ENCODE measurements around the gene PARS2.

DNA sequence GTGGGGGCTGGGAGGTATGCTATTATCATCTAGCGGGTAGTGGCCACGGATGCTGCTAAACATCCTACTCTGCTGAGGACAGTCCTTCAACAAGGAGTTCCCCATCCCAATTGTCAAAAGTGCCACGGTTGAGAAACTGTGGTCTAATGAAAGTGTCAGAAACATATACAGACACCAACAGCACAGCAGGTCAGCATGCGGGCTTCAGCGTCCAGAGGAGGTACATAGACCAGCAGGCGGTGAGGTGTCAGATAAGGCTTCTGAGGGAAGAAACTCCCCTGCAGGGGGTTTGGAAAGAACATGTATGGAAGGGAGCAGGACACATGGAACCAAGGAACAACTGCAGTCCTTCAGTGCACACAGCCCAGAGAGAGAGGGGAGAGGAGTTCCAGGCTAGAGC lies 53.5 kb downstream of the PARS2 start:
- TF ChIP-seq, protein P1, sequence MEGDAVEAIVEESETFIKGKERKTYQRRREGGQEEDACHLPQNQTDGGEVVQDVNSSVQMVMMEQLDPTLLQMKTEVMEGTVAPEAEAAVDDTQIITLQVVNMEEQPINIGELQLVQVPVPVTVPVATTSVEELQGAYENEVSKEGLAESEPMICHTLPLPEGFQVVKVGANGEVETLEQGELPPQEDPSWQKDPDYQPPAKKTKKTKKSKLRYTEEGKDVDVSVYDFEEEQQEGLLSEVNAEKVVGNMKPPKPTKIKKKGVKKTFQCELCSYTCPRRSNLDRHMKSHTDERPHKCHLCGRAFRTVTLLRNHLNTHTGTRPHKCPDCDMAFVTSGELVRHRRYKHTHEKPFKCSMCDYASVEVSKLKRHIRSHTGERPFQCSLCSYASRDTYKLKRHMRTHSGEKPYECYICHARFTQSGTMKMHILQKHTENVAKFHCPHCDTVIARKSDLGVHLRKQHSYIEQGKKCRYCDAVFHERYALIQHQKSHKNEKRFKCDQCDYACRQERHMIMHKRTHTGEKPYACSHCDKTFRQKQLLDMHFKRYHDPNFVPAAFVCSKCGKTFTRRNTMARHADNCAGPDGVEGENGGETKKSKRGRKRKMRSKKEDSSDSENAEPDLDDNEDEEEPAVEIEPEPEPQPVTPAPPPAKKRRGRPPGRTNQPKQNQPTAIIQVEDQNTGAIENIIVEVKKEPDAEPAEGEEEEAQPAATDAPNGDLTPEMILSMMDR (IDR thresholded peaks at IDR 0.05), result no peak
- TF ChIP-seq POLR2A (IDR thresholded peaks at IDR 0.05), result no peak

Measured in tibial nerve (tissue), 3 donors.